GM06990 (cell line): ENCODE measurements around the gene ATOH8.

Experiments used
- DNase-seq: peaks from one replicate; pipeline ENCODE4 v3.0.0-alpha.2; 2011; ENCODE audit not compliant: insufficient read length; ENCODE audit errors: extremely low read depth
- H3K27me3 ChIP-seq: replicated peaks from 2 replicates; pipeline ENCODE4 v1.6.0; 2011; ENCODE audit warnings: low read length; ENCODE audit not compliant: control insufficient read depth, insufficient read depth
- H3K36me3 ChIP-seq: 2 replicates; pipeline ENCODE4 v1.5.1; 2011; ENCODE audit warnings: low read length; ENCODE audit not compliant: control insufficient read depth, insufficient read depth
- H3K4me3 ChIP-seq: replicated peaks from 2 replicates; pipeline ENCODE4 v1.5.1; 2011; ENCODE audit warnings: low read depth, mild to moderate bottlenecking, control low read depth, low read length
- TF ChIP-seq, protein P1 (sequence below): IDR thresholded peaks from 2 replicates; pipeline ENCODE4 v1.5.1; 2011; ENCODE audit warnings: low read length, control low read depth, mild to moderate bottlenecking, inconsistent platforms; ENCODE audit not compliant: insufficient read depth, poor library complexity, severe bottlenecking

ATOH8 gene

DNA sequence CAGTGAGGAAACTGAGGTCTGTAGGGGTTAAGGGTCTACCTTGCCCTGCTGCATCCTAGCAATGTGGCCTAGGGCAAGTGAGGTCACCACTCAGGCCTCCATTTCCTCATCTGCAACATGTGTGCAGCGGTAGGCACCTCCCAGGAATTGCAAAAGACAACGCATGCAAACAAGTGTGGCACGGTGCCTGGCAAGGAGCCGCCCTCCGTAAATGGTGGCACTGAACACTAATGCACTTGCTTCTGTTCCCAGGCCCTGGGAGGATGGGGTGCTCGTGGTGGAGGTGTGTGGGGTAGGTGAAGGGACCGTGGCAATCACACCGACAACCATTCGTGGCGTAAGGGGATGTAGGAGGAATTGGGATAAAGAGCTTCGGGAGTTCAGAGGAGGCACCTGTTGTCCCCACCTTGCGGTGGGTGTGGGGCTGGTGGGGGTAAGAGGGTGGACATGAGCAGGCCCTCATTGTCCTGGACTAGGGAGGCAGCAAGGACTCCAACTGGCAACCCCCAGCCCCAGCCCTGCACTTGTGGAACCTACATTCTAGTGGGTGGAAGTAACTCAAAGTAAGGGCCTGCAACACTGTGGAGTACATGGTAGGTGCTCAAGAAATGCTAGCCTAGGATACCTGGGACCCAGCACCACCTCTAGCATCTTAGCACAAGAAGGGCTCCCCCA lies 26.0 kb downstream of the ATOH8 start:
- Histone ChIP-seq H3K36me3 (no peaks in the 10 kb centered on the region), H3K27me3 (no peaks in the 10 kb centered on the region; the same call in none of the 2 replicates), H3K4me3 (no peak overlapping the region)
- TF ChIP-seq, protein P1, sequence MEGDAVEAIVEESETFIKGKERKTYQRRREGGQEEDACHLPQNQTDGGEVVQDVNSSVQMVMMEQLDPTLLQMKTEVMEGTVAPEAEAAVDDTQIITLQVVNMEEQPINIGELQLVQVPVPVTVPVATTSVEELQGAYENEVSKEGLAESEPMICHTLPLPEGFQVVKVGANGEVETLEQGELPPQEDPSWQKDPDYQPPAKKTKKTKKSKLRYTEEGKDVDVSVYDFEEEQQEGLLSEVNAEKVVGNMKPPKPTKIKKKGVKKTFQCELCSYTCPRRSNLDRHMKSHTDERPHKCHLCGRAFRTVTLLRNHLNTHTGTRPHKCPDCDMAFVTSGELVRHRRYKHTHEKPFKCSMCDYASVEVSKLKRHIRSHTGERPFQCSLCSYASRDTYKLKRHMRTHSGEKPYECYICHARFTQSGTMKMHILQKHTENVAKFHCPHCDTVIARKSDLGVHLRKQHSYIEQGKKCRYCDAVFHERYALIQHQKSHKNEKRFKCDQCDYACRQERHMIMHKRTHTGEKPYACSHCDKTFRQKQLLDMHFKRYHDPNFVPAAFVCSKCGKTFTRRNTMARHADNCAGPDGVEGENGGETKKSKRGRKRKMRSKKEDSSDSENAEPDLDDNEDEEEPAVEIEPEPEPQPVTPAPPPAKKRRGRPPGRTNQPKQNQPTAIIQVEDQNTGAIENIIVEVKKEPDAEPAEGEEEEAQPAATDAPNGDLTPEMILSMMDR = no peak
- DNase-seq = no peak

DNA sequence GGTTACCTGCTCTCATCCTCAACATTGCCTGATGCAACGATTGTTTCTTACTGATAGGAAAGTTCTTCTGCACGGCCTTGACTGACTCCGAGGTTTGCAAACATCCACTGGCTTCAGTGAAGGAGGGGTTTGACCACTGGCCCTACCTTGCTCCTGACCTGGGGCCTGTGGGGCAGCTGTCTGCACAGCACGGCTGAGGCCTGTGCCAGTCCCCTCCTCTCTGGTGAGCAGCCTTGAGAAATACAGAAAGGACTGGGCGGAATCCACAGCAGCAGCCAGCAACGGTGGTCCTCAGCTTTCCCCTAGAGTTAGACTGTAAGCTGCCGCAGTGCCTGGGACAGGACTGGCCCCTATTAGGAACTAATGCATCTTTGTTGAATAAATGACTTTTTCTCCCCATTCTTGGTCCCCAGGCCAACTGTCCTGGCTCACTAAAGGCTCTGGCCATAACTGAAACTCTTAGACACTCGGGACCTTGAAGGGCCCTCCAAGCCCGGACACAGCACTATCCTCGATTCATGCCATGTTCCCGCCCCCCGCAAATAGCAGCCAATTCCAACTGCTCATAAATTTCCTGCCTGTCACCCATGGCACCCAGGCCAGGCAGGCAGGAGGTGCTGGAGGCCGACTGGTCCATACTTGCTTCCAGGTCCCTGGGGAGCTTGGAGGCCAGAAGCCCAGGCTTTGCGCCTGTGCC lies 26.7 kb downstream of the ATOH8 start:
- Histone ChIP-seq H3K36me3 (no peaks in the 10 kb centered on the region), H3K27me3 (no peaks in the 10 kb centered on the region; the same call in none of the 2 replicates), H3K4me3 (no peak overlapping the region)
- TF ChIP-seq, protein P1 = no peak
- DNase-seq = no peak

DNA sequence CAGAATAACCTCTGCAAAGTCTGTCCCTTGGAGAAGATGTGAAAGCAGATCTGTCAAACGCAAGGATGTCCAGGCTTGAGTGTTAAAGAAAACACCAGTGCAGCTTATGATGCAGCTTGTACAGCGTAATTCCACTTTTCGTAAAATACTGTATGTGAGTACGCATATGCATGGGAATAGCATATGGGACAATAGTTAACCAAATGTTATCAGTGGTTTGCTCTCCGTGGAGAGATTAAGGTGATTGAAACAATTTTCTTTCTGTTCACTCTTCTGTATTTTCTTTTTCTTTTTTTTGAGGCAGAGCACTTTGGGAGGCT lies 27.2 kb downstream of the ATOH8 start:
- Histone ChIP-seq H3K36me3 (no peaks in the 10 kb centered on the region), H3K27me3 (no peaks in the 10 kb centered on the region; the same call in none of the 2 replicates)

DNA sequence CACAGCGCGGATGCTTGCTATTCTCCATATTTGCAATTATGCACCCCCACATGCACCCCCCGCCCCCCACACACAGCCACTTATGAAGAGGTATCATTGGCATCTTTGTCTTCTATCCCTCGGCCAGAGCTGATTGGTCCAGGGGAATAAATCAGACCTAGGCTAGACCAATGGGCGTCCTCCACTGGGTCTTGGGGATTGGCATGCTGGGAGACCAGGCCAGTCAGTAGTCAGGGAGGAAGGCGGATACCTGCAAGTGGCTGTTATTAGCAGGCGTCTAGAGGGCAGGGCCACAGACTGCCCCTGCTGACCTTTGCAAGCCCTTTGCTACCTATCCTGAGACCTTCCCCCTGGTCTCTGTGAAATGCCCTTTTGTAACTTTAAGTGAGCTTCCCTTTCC lies 30.0 kb downstream of the ATOH8 start:
- no peaks in the 10 kb centered on the region for H3K36me3 ChIP-seq
- TF ChIP-seq, protein P1 = no peak
- no peak overlapping the region for H3K4me3 ChIP-seq
- DNase-seq = no peak
- peaks cover 2% of the 10 kb centered on the region; the same call in 1 of the 2 replicates for H3K27me3 ChIP-seq

More for the DNA sequence above, 27.2 kb downstream of the ATOH8 start:
- TF ChIP-seq, protein P1 = no peak
- no peak for DNase-seq
- no peak overlapping the region for H3K4me3 ChIP-seq

DNA sequence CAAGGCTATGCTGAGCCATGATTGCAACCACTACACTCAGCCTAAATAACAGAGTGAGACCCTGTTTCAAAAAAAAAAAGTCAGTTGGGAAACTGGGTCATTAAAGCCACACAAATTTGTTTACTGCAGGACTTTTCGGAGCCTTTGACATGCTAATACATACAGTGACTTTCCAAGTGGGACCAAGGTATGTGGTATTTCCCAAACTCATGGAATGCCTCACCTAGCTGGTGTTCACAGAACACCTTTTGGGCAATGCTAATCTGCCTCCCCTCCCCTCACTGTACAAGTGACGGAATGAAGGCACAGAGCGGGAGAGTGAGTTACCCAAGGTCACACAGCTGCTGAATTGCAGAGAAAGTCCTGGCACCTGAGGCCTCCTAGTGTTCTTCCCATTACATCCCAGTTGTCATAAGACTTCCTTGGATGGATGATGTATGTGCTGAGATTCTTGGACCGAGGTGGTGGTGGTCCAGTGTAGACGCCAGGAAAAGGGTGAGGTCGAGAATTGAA lies 30.7 kb downstream of the ATOH8 start:
- no peak for DNase-seq
- TF ChIP-seq, protein P1 = no peak
- Histone ChIP-seq H3K36me3 (no peaks in the 10 kb centered on the region), H3K27me3 (peaks cover 2% of the 10 kb centered on the region; the same call in 1 of the 2 replicates), H3K4me3 (no peak overlapping the region)
